ENCODE results near the gene IER2. TPM values are rescaled to one million over a fixed set of nuclear protein-coding genes. Genes with fewer than 3 reads are reported as not detected.

The IER2 gene
- 29.3 and 37.1 TPM in 2 replicates for total RNA-seq (2014; rRNA removed; shearing (Covaris generic); ENCODE audit: low replicate concordance)

- peak; percentile 89 for DNase-seq (ENCODE audit: low read depth)
- in situ Hi-C loops (cut with HindIII; ENCODE audit: low pct_unique_long_range_greater_than_20kb, low sequenced_read_pairs): no loop called here
Observed at GRCh38 chr19:13150187-13150930, at the start of gene IER2, which contains the start of gene STX10. Gene IER2 (plus strand): TSS chr19:13150411. CDS start chr19:13153187, 2,776 bp downstream. Gene STX10 (minus strand): TSS chr19:13150375. CDS start chr19:13150173, 202 bp downstream.

GRCh38 chr19:13100841-13101589, 49.2 kb upstream of the IER2 start:
- DNase-seq (ENCODE audit: low read depth): no peak
- in situ Hi-C loops (cut with HindIII; ENCODE audit: low pct_unique_long_range_greater_than_20kb, low sequenced_read_pairs): no loop called here

GRCh38 chr19:13101590-13102415, 48.4 kb upstream of the IER2 start:
- in situ Hi-C loops (cut with HindIII; ENCODE audit: low pct_unique_long_range_greater_than_20kb, low sequenced_read_pairs): no loop called here
- no peak for DNase-seq (ENCODE audit: low read depth)

- DNase-seq (ENCODE audit: low read depth): no peak
- in situ Hi-C loops (cut with HindIII; ENCODE audit: low pct_unique_long_range_greater_than_20kb, low sequenced_read_pairs): no loop called here
Observed at GRCh38 chr19:13102416-13102665, 47.9 kb upstream of the IER2 start.

GRCh38 chr19:13102666-13103580, 47.3 kb upstream of the IER2 start, which contains the start of gene LYL1:
Gene LYL1 (minus strand): TSS chr19:13102858. CDS start chr19:13101171, 1,687 bp downstream.
- in situ Hi-C loops (cut with HindIII; ENCODE audit: low pct_unique_long_range_greater_than_20kb, low sequenced_read_pairs): no loop called here
- DNase-seq (ENCODE audit: low read depth): no peak

- in situ Hi-C loops (cut with HindIII; ENCODE audit: low pct_unique_long_range_greater_than_20kb, low sequenced_read_pairs): no loop called here
- no peak for DNase-seq (ENCODE audit: low read depth)
Observed at GRCh38 chr19:13103581-13104359, 46.4 kb upstream of the IER2 start.

- no peak for DNase-seq (ENCODE audit: low read depth)
- in situ Hi-C loops (cut with HindIII; ENCODE audit: low pct_unique_long_range_greater_than_20kb, low sequenced_read_pairs): no loop called here
Observed at GRCh38 chr19:13104360-13104847, 45.8 kb upstream of the IER2 start.

GRCh38 chr19:13104848-13105711, 45.1 kb upstream of the IER2 start:
- no peak for DNase-seq (ENCODE audit: low read depth)
- in situ Hi-C loops (cut with HindIII; ENCODE audit: low pct_unique_long_range_greater_than_20kb, low sequenced_read_pairs): no loop called here

- in situ Hi-C loops (cut with HindIII; ENCODE audit: low pct_unique_long_range_greater_than_20kb, low sequenced_read_pairs): no loop called here
- no peak for DNase-seq (ENCODE audit: low read depth)
Observed at GRCh38 chr19:13109361-13110098, 40.7 kb upstream of the IER2 start.

- in situ Hi-C loops (cut with HindIII; ENCODE audit: low pct_unique_long_range_greater_than_20kb, low sequenced_read_pairs): no loop called here
- no peak for DNase-seq (ENCODE audit: low read depth)
Observed at GRCh38 chr19:13110099-13110610, 40.1 kb upstream of the IER2 start.

- in situ Hi-C loops (cut with HindIII; ENCODE audit: low pct_unique_long_range_greater_than_20kb, low sequenced_read_pairs): no loop called here
- no peak for DNase-seq (ENCODE audit: low read depth)
Observed at GRCh38 chr19:13112555-13112954, 37.7 kb upstream of the IER2 start.

GRCh38 chr19:13115936-13116281, 34.3 kb upstream of the IER2 start:
- DNase-seq (ENCODE audit: low read depth): no peak
- in situ Hi-C loops (cut with HindIII; ENCODE audit: low pct_unique_long_range_greater_than_20kb, low sequenced_read_pairs): no loop called here

GRCh38 chr19:13116282-13117175, 33.7 kb upstream of the IER2 start, which contains the start of gene TRMT1:
Gene TRMT1 (minus strand): TSS chr19:13116740. CDS start chr19:13116399, 341 bp downstream.
- in situ Hi-C loops (cut with HindIII; ENCODE audit: low pct_unique_long_range_greater_than_20kb, low sequenced_read_pairs): no loop called here
- peak; percentile 91 for DNase-seq (ENCODE audit: low read depth)

GRCh38 chr19:13117176-13117771, 32.9 kb upstream of the IER2 start:
- in situ Hi-C loops (cut with HindIII; ENCODE audit: low pct_unique_long_range_greater_than_20kb, low sequenced_read_pairs): no loop called here

More at GRCh38 chr19:13117176-13117771, 32.9 kb upstream of the IER2 start:
- DNase-seq (ENCODE audit: low read depth): no peak

Measured in Caki2 (cell line).